Panc1 (cell line): Measurements from ENCODE around the gene XKR7.

Experiments
- POLR2AphosphoS5 ChIP-seq: IDR thresholded peaks from 2 replicates; pipeline ENCODE4 v1.6.1; 2012; ENCODE audit warnings: mild to moderate bottlenecking, low read depth, low read length, moderate library complexity
- SIN3A ChIP-seq: IDR thresholded peaks from 2 replicates; pipeline ENCODE4 v1.6.1; 2012; ENCODE audit warnings: low read depth, mild to moderate bottlenecking, low read length, moderate library complexity, borderline replicate concordance; ENCODE audit not compliant: insufficient read depth
- TF ChIP-seq, protein P1 (sequence below), 2 experiments: IDR thresholded peaks; 2 replicates each; pipeline ENCODE4 v1.6.1; 2011 to 2012; ENCODE audit warnings: low read depth in 2 of 2, control low read depth in 1 of 2, low read length in 1 of 2, mild to moderate bottlenecking in 1 of 2, moderate library complexity in 1 of 2; ENCODE audit not compliant: insufficient read depth in 1 of 2
- TF ChIP-seq, protein P2 (sequence below): fragments of 450-650 bp; IDR thresholded peaks from 2 replicates; pipeline ENCODE4 v1.5.1; 2017; ENCODE audit warnings: mild to moderate bottlenecking

DNA sequence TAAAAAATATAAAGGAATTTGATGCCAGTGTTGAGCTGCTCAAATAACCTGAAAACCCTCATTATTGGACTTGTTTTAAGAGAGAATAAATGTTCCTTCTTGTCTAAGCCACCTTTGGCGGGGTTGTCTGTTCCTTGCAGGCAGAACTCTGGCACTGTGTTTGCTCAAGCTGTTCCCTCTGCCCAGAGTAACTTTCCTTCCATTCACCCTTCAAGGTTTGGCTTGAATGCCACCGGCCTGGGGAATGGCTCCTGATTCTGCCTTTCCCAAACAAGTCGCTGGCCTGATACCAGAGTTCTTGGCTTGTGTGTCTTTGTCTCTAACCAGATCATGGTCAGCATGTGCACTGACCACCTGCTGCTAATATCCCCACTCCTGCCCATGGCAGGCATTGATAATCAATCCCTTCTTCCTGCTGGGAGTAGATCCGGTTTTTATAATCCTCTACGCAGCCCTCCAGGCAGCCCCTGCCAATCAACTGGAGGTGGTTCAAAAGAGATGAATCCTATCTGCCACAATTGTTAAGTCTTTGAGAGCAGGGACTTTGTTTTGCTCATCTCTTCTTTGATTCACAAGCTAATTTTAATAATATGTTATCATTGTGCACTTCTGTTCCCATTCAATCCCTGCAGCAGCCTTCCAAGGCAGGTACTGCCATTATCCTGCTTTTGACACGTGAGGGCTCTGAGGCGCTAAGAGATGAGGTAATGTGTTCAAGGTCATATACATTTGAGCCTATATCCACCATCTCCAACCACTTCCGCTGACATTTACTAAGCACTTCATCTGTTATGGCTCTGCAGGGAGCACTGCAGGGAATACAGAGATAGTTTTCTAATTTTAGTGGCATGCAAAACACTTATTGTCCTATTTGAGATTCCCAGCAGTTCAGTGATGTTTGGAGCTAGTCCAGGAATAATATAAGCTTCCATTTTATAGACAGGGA, 39.2 kb downstream of the XKR7 start:
- TF ChIP-seq, protein P1, sequence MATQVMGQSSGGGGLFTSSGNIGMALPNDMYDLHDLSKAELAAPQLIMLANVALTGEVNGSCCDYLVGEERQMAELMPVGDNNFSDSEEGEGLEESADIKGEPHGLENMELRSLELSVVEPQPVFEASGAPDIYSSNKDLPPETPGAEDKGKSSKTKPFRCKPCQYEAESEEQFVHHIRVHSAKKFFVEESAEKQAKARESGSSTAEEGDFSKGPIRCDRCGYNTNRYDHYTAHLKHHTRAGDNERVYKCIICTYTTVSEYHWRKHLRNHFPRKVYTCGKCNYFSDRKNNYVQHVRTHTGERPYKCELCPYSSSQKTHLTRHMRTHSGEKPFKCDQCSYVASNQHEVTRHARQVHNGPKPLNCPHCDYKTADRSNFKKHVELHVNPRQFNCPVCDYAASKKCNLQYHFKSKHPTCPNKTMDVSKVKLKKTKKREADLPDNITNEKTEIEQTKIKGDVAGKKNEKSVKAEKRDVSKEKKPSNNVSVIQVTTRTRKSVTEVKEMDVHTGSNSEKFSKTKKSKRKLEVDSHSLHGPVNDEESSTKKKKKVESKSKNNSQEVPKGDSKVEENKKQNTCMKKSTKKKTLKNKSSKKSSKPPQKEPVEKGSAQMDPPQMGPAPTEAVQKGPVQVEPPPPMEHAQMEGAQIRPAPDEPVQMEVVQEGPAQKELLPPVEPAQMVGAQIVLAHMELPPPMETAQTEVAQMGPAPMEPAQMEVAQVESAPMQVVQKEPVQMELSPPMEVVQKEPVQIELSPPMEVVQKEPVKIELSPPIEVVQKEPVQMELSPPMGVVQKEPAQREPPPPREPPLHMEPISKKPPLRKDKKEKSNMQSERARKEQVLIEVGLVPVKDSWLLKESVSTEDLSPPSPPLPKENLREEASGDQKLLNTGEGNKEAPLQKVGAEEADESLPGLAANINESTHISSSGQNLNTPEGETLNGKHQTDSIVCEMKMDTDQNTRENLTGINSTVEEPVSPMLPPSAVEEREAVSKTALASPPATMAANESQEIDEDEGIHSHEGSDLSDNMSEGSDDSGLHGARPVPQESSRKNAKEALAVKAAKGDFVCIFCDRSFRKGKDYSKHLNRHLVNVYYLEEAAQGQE (IDR thresholded peaks at IDR 0.05; ENCODE audit: insufficient read depth in 1 of 2, low read depth in 2 of 2, low read length in 1 of 2), result no peak
- TF ChIP-seq, protein P2, sequence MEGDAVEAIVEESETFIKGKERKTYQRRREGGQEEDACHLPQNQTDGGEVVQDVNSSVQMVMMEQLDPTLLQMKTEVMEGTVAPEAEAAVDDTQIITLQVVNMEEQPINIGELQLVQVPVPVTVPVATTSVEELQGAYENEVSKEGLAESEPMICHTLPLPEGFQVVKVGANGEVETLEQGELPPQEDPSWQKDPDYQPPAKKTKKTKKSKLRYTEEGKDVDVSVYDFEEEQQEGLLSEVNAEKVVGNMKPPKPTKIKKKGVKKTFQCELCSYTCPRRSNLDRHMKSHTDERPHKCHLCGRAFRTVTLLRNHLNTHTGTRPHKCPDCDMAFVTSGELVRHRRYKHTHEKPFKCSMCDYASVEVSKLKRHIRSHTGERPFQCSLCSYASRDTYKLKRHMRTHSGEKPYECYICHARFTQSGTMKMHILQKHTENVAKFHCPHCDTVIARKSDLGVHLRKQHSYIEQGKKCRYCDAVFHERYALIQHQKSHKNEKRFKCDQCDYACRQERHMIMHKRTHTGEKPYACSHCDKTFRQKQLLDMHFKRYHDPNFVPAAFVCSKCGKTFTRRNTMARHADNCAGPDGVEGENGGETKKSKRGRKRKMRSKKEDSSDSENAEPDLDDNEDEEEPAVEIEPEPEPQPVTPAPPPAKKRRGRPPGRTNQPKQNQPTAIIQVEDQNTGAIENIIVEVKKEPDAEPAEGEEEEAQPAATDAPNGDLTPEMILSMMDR, result no peak
- TF ChIP-seq POLR2AphosphoS5, result no peak
- no peak for TF ChIP-seq SIN3A
